NCI-H226 (cell line): ENCODE measurements around the gene PTGES2.

Experiments
- DNase-seq: peaks from one replicate; pipeline ENCODE4 v3.0.0-alpha.2; 2015

PTGES2 gene

GRCh38 chr9:128153060-128153946 is 25.8 kb upstream of the PTGES2 start:
- DNase-seq = no peak

- DNase-seq = no peak
Observed at GRCh38 chr9:128152133-128153059, 24.9 kb upstream of the PTGES2 start.

- no peak for DNase-seq
Observed at GRCh38 chr9:128151309-128152132, 24.0 kb upstream of the PTGES2 start.

- DNase-seq = no peak
Observed at GRCh38 chr9:128150594-128151308, 23.2 kb upstream of the PTGES2 start.

- DNase-seq = no peak
Observed at GRCh38 chr9:128149951-128150593, 22.5 kb upstream of the PTGES2 start.

- peak; percentile 50 for DNase-seq
Observed at GRCh38 chr9:128149001-128149701, 21.6 kb upstream of the PTGES2 start, which contains the start of gene LCN2. Gene LCN2 (plus strand): TSS chr9:128149453. CDS start chr9:128149526, 73 bp downstream.

GRCh38 chr9:128148509-128149000 is 21.0 kb upstream of the PTGES2 start:
- no peak for DNase-seq

- no peak for DNase-seq
Observed at GRCh38 chr9:128146591-128147120, 19.1 kb upstream of the PTGES2 start.

- DNase-seq = no peak
Observed at GRCh38 chr9:128145951-128146351, 18.4 kb upstream of the PTGES2 start.

- no peak for DNase-seq
Observed at GRCh38 chr9:128145536-128145935, 18.0 kb upstream of the PTGES2 start.

- no peak for DNase-seq
Observed at GRCh38 chr9:128144239-128145181, 17.0 kb upstream of the PTGES2 start.

- no peak for DNase-seq
Observed at GRCh38 chr9:128143525-128144238, 16.2 kb upstream of the PTGES2 start.

GRCh38 chr9:128142596-128142995 is 15.1 kb upstream of the PTGES2 start:
- no peak for DNase-seq

GRCh38 chr9:128142061-128142460 is 14.5 kb upstream of the PTGES2 start:
- no peak for DNase-seq

- no peak for DNase-seq
Observed at GRCh38 chr9:128141604-128142003, 14.1 kb upstream of the PTGES2 start.

GRCh38 chr9:128139621-128140020 is 12.1 kb upstream of the PTGES2 start:
- DNase-seq = no peak

GRCh38 chr9:128138001-128138400 is 10.5 kb upstream of the PTGES2 start:
- DNase-seq = no peak
